ENCODE measurements around the gene C19orf44.
"Not testable (repeated sequence)": the region's sequence is repeated elsewhere in the genome, so short reads cannot be mapped to it uniquely, and the experiment has no call there.

C19orf44 gene

DNA sequence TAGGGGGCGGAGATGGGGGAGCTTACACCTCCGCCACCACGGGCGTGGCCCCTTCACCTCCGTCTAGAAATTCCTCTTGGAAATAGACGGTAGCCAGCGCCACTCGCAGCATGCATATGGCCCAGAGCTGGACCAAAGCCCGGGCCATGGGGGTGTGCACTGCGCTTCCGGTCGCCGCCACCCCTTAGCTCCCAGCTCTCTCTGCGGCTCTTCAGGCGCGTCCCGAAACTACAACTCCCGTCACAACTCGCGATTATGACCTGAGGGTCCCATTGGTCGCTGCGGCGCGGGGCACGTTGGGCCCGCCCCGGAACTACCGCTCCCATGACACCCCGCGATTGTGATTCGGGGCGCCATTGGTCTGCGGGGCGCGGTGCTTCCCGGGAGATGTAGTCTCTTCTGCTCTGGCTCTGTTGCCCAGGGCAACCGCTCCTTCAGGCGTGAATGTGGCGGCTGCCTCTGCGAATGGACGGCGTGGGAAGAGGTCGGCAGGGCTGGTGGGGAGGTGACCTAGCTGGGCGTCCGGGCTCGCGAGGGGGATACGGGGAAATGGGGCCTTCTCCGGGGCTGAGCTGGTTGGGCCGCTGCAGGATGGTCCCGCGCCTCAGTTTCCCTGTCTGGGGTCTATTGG lies at the start of gene C19orf44, which contains the start of gene CALR3:
Gene C19orf44, plus strand, starts transcription at position 413 of the 631 bp plus-strand sequence. CDS start 4,399 bp downstream, outside the sequence.
Gene CALR3, minus strand, starts transcription at position 186 of the 631 bp plus-strand sequence. Its CDS starts 38 bp downstream, at position 148.
- peak; percentile 98 for DNase-seq (ENCODE audit: low read depth)

DNA sequence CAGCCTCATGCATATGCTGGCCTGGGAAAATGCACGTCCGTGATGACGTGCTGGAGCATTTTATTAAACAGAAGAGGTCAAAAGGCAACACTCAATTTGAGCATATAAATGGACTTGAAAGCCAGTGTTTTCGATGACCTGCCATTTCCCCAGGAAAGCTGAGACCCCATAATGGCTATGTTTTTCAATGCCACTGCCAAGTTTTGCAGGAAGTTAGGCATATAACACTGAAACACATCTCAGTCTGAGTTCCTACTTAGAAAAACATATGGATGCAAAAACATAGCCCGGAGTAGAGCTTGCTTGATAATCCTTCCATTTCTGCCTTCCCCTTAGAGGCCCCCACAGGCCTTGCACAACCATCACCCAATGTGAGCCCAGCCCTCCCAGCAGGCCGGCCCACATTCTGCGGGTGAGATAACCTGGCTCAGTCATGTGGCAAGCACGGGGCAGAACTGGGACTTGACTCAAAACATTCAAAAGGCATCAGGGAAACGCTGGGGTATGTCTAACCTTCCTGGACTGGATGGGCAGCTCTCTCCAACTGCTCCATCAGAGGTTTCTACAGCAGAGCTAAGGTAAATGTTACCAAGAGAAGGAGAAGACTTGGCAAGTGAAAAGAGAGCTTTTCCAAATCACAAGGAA lies 49.3 kb upstream of the C19orf44 start:
- DNase-seq (ENCODE audit: low read depth), result peak; percentile 97

DNA sequence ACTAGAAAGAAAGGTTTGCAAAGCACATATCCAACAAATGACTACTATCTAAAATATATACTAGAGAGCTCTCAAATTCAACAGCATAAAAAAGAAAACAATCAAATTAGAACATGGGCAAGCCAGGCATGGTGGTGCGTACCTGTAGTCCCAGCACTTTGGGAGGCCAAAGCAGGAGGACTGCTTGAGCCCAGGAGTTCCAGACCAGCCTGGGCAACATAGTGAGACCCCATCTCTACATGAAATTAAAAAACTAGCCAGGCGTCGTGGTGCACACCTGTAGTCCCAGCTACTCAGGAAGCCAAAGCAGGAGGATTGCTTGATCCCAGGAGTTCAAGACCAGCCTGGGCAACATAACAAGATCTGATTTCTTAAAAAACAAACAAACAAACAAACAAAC lies 47.3 kb upstream of the C19orf44 start:
- DNase-seq (ENCODE audit: low read depth), result not testable (repeated sequence)

DNA sequence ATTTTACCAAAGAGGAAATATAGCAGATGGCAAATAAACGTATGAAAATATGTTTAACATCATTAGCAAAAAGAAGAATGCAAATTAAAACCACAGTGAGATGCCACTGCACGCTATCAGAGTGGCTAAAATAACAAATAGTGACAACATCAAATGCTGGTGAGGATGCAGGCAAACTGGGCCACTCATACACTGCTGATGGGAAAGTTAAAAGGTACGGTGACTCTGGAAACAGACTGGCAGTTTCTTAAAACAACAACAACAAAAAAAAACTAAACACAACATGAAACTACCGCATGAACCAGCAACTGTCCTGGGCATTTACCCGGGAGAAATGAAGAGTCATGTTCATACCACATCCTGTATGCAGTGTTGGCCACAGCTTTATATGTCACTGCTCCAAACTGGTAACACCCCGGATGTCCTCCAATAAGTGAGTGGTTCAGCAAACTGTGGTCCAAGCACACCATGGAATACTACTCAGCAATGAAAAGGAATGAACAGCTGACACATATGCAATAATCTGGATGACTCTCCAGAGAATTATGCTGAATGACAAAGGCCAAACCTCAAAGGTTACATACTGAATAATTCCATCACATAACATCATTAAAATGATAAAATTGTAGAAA lies 46.7 kb upstream of the C19orf44 start:
- DNase-seq (ENCODE audit: low read depth), result peak; percentile 69

DNA sequence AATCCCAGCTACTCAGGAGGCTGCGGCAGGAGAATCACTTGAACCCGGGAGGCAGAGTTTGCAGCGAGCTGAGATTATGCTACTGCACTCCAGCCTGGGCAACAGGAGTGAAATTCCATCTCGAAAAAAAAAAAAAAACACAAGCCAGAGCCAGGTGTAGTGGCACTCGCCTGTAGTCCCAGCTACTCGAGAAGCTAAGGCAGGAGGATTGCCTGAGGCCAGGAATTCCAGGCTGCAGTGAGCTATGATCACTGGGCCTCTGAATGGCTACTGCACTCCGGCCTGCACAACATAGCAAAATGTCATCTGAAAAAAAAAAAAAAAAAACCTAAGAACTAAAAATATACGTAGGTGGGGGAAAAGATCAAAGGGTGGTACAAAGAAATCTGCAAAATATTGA lies 43.9 kb upstream of the C19orf44 start:
- no peak for DNase-seq (ENCODE audit: low read depth)

DNA sequence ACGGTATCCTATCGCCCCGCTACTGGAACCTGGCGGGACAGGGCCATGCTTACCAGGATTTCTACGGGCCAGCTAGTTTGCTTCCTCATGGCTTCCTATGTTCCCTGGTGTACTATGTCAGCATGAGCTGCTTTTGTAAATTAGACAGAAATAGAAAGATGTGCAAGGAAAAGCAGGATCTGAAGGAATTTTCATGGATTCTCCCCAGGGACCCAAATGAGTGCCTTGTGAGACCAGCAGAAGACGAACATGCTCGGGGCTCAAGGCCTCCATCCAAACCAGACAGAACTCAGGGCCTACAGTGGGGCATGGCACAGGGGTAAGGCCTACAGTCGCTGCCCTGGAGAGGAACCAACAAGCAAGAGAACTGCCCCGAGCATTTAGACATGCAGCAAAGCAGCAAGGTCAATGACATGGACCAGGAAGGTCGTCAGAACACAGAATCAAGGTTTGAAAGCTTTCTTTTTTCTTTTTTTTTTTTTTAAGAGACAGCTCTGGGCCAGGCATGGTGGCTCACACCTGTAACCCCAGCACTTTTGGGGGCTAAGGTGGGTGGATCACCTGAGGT lies 41.8 kb upstream of the C19orf44 start:
- DNase-seq (ENCODE audit: low read depth), result no peak

DNA sequence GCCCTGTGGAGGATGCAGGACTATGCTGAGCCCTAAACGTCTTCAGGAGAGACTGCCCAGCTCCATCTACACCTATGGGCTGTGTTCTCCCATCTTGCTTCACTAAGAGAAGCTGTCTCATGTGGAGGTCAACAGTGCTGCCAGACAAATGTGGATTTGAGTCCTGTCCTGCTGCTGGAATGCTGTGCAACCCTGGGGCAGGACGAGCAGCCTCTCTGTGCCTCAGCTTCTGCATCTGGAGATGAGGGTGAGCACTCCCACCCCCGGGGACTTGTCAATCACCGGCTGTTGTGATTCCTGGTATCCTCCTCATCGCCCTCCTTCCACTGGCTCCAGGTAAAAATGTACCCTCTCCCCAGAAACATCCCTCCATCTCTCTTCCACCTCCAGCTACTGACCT lies 40.7 kb upstream of the C19orf44 start:
- no peak for DNase-seq (ENCODE audit: low read depth)

DNA sequence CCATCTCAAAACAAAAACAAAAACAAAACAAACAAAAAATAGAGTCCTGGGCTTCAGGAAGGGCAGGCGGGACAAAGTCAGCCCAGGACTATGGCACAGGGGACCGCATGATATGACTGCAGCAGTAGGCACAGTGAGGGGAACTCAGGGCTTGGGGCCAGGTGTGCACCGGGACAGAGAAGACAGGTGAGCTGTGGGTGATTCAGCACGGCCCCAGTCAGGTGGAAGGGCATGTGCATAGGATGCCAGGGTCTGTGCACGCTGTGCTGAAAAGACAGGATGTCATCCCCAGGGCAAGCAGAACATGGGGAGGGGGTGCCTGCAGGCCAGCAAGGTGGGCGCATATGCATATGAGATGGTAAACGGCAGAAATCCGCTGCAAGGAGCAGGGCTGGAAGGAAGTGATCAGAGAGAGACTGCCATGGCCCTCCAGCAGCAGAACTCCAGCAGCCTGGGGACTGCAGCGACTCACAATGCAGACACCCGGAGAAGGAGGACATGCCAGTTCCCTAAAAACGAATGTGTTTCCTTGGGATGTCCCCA lies 39.5 kb upstream of the C19orf44 start:
- DNase-seq (ENCODE audit: low read depth), result no peak

DNA sequence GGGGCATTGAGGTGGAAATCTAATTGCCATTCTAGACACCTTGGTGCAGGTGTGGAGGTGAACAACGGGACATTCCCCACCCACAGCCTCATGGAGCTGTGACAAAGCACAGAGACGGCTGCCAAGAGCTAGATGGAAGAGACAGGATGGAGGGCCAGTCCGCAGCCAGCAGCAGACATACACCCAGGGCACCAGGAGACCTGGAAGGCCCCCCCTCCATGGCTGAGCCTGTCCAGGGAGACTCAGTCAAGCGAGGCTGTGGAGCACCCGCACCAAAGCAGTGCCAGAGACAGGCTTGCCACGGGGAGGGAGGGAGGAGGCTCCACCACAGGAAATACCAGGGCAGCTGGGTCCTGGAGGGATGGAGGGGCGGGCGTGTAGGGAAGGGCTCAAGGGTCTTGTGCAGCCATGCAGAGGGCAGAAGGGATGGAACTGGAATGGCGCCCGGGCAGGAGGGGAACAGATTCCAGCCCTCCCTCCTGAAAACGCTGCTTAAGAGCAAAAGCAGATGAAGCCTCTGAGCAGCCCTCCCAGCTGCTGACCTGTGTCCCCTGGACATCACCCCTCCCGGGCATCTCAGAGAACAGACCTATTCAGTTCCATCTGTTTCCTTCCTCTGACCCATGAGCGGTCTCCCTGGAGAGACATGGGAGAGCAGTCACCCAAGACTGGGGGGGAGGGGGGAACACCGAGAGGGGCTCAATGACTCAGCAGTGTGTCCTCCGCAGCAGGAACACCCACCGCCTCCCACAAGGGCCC lies 38.8 kb upstream of the C19orf44 start:
- peak; percentile 27 for DNase-seq (ENCODE audit: low read depth)

DNA sequence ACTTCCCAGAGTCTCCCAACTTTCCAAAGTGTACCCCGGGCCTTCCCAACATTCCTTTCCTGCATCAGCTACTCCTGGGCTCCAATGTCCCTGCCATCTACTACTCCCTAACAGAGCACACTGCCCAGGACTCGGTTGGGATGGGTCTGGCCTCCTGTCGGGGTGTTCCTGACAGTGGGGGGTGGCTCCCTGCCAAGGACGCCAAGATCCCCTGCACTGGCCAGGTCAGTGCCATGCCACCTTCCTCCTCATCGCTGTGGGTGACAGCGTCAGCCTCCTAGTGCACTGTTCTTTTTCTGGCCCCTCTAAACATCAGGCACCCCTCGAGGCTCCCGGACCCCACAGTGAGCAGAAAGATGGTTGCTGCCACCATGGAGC lies 38.3 kb upstream of the C19orf44 start:
- no peak for DNase-seq (ENCODE audit: low read depth)

DNA sequence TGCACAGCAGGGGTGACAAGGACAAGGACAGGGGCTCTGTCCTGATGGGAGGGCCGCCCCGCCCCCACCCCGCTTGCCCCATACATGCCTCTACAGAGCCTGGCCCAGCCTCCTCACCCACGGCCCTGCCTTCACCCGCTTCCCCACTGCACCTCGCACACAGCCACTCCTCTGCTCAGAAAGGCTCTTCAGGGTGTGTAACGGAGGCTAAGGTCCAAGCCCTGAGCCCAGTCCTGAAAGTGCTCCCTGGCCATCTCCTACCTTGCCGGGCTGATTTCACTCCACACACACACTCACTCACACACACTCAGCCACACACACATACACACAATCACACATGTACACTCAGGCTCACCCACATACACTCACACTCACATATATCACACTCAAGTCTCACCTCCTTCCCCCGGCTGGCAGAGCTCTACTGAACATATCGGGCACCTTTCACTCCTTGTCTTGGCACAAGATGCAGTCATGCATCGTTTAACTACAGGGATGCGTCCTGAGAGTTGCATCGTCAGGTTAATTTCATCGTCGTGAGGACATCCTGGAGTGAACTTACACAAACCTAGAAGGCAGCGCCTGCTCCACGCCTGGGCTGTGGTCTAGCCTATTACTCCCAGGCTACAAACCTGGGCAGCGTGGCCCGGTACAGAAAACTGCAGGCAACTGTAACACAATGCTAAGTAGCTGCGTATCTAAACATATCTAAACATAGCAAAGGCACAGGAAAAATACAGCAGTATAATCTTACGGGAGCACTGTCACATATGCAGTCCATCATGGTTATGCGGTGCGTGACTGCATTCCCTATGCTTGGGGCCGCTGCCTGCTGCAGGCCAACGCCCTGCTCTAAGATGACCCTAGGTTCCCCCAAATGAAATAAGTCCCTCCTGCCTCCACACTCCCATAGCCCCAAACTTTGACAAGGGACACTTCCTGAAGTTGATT lies 37.5 kb upstream of the C19orf44 start:
- no peak for DNase-seq (ENCODE audit: low read depth)

DNA sequence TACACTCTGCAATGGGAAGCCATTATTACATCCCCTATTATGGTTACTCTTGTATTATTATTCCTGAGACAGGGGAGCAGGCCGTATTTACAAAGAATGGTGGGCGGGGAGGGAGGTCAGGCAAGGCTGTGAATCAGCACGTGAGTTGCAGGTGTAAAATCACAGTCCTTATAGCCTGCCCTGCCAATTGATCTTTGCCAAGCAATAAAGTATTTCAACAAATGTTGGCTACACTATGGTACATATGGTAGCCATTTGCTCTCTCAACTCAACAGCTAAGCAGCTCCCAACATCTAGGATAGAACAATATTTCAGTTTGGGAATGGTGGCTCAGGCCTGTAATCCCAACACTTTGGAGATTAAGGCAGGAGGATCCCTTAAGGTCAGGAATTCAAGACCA lies 36.5 kb upstream of the C19orf44 start:
- no peak for DNase-seq (ENCODE audit: low read depth)

DNA sequence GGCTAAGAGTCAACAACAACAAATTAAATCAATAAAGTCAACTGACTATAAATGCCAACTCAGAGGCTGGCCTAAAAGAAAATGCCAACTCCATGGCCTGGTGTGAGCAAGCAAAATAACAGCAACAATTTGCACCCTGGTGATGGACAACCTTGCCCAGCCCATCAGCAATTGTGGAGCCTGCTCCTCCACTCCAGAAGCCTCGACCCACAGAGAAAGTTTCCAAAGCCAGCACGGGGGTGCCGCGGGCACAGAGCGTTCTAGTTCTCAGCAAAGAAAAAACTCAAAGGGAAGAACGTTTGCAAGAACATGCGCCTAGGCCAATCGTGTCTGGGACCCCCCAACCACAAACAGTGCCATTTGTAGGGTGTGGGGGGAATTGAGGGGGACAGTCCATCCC lies 35.7 kb upstream of the C19orf44 start:
- DNase-seq (ENCODE audit: low read depth), result no peak

DNA sequence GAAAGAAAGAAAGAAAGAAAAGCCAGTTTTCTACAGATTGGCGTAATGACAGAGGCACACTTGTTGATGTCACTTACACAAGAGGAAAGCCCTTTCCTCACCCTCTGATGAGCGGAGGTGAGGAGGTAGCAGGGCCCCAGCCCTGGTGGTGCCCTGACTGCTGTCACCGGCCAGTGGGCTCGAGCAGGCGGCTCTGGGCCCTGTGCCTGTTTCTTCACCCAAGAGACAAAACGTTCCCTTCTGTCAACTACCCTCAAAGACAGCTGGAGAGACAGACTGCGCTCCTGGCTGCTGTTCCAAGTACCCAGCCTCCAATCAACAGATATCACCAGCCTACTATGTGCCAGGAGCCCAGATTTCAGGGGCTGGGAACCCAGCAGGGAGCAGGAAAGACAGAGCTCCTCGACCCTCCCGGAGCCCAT lies 34.6 kb upstream of the C19orf44 start:
- no peak for DNase-seq (ENCODE audit: low read depth)

DNA sequence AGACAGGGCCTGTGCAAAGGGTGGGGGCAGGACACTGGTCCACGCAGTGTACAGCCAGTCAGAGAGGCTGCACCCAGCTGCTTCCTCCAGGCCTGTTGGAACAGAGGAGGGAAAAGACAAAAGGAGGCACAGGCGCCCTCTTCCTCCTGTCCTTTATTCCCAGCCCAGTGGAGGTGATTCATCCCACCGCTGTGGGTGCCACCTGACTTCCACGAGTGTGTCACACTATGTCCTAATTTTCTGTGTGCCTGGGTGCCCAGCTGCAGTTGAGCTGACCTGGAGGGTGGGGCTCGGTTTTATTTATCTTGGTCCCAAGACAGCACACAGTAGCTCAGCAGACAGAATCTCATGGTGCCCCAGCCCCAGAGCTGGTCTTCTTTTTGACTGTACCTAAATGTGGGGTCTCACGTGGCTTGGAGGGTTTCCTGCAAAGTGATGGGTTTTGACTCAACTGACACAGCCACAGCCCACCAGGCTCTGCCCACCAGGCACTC lies 33.4 kb upstream of the C19orf44 start:
- peak; percentile 20 for DNase-seq (ENCODE audit: low read depth)

DNA sequence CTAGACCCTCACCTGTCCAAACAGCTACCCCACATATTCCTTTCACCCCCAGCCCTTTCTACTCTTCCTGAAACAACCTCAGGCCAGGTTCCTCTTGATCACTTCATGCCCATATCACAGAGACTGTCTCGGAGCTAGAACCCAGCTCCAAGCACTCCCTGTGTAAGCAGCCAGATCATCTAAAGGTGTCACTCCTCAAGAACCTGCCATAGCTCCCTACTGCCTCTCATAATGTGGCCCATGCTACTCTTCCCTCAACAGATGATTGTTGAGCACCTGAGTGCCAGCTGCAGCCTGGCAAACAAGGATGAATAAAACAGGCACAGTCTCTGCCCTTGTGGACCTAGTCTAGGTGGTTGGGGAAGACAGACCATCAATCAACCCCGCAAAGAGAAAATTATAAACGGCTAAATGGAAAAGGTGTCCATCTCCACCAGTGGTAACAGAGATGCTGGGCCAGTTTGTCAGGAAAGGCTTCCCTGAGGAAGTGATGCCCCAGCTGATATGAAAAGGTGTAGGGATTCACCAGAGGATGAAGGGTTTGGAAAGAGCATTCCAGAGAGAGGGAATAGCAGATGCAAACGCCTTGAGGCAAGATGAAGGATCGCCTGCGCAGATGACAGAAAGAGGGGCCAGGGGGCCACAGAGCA lies 32.7 kb upstream of the C19orf44 start:
- DNase-seq (ENCODE audit: low read depth), result no peak

DNA sequence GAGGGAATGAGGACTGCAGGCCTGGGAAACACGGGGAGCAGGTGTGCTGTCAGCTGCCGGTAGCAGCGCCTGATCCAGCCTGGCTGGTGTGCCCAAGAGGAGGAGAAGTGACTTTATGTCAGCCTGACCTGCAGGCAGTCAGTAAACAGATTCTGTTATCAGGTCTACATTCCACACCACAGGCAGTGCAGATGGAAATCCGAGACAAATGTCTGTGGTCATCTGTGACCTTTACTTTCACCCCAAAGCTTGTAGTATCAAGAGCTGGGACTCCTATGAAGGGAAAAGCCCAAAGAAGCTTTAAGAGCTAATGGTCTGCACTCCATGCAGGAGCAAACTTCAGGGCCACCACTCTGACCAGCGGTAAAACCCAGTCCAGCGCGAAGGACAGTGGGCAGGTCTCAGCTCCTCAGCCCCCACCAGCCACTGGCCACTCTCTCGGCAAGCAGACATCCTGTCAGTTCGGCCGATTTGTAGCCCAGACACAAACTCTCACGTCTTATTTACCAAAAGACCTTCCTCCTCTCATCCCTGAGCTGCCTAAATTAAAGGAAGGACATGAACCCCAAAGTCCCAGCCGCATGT lies 32.1 kb upstream of the C19orf44 start:
- DNase-seq (ENCODE audit: low read depth), result peak; percentile 81

DNA sequence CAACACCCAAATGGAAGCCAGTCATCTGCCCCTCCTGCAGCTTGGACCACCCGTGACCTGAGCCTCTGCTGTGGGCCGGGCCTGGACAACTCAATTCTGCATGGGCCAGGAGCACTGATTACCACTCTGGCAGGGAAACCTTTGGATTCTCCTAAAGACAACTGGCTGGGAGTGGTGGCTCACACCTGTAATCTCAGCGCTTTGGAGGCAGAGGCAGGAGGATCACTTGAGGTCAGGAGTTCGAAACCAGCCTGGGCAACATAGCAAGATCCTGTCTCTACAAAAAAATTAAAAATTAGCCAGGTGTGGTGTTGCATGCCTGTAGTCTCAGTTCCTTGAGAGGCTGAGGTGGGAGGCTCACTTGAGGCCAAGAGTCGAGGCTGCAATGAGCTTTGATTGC lies 31.0 kb upstream of the C19orf44 start:
- no peak for DNase-seq (ENCODE audit: low read depth)

DNA sequence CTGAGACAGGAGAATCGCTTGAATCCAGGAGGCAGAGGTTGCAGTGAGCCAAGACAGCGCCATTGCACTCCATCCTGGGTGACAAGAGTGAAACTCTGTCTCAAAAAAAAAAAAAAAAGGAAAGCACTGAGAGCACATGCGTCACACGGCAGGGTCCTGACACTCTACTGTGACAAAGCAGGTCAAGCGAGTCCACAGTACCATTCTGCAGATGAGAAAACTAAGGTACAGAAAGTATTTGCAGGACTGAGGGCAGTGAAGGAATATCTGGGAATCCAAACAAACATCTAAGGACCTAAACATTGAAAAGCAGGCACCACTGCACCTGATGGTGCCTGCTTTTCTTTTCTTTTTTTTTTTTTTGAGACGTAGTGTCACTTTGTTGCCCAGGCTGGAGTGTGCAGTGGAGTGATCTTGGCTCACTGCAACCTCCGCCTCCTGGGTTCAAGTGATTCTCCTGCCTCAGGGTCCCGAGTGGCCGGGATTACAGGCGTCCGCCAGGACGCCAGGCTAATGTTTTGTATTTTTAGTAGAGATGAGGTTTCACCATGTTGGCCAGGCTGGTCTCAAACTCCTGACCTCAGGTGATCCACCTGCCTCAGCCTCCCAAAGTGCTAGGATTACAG lies 29.3 kb upstream of the C19orf44 start:
- not testable (repeated sequence) for DNase-seq (ENCODE audit: low read depth)

Measured in amniotic epithelial cell (primary cell).